HG03095 (cell line): ENCODE data around the gene C4orf50.
"Not testable (repeated sequence)": the region's sequence is repeated elsewhere in the genome, so short reads cannot be mapped to it uniquely, and the experiment has no call there.

Experiments used
- ATAC-seq: cut with Tn5 transposase; IDR thresholded peaks from one replicate; pipeline ENCODE4 v1.9.1; 2021; ENCODE audit warnings: moderate library complexity; ENCODE audit not compliant: unreplicated experiment

C4orf50 gene

GRCh38 chr4:5869966-5870619 lies 148.1 kb downstream of the C4orf50 start:
- no peak for ATAC-seq

GRCh38 chr4:5867866-5868265 lies 150.4 kb downstream of the C4orf50 start:
- ATAC-seq, result no peak

GRCh38 chr4:5866841-5867813 lies 151.1 kb downstream of the C4orf50 start:
- ATAC-seq, result no peak

- no peak for ATAC-seq
Measured at GRCh38 chr4:5865896-5866599, 152.2 kb downstream of the C4orf50 start.

GRCh38 chr4:5863461-5864113 lies 154.6 kb downstream of the C4orf50 start:
- ATAC-seq, result no peak

- ATAC-seq, result no peak
Measured at GRCh38 chr4:5858020-5858769, 160.0 kb downstream of the C4orf50 start.

- no peak for ATAC-seq
Measured at GRCh38 chr4:5857199-5857598, 161.0 kb downstream of the C4orf50 start.

- ATAC-seq, result not testable (repeated sequence)
Measured at GRCh38 chr4:5856362-5856761, 161.9 kb downstream of the C4orf50 start.

GRCh38 chr4:5854929-5855328 lies 163.3 kb downstream of the C4orf50 start:
- ATAC-seq, result no peak

- ATAC-seq, result no peak
Measured at GRCh38 chr4:5852523-5853202, 165.6 kb downstream of the C4orf50 start.

GRCh38 chr4:5851637-5852301 lies 166.5 kb downstream of the C4orf50 start:
- no peak for ATAC-seq
